Spinal cord (tissue), 10 donors: ENCODE measurements around the gene MAGEB2. TPM values are rescaled to one million over a fixed set of nuclear protein-coding genes. Genes with fewer than 3 reads are reported as not detected.

Experiments used
- DNase-seq, 6 donors: peaks; one replicate each; pipeline versions ENCODE4 v3.0.0 to v3.0.0-alpha.2; 2013 to 2015; ENCODE audit warnings: low spot score in 6 of 6, low read depth in 4 of 6
- H3K27ac ChIP-seq: one replicate; pipeline ENCODE4 v1.5.1; 2013; ENCODE audit warnings: low read depth, low read length, control low read depth
- H3K27me3 ChIP-seq: one replicate; pipeline ENCODE4 v1.6.1; 2013; ENCODE audit warnings: low read length; ENCODE audit not compliant: control insufficient read depth, insufficient read depth
- H3K36me3 ChIP-seq: one replicate; pipeline ENCODE4 v1.6.1; 2013; ENCODE audit warnings: low read length; ENCODE audit not compliant: control insufficient read depth, insufficient read depth
- H3K4me1 ChIP-seq: one replicate; pipeline ENCODE4 v1.6.1; 2013; ENCODE audit warnings: low read length; ENCODE audit not compliant: control insufficient read depth, insufficient read depth
- H3K4me3 ChIP-seq: one replicate; pipeline ENCODE4 v1.5.1; 2013; ENCODE audit warnings: low read depth, low read length, control low read depth
- H3K9me3 ChIP-seq: one replicate; pipeline ENCODE4 v1.6.1; 2013; ENCODE audit warnings: low read length; ENCODE audit not compliant: control insufficient read depth, insufficient read depth
- WGBS: methylation state at CpG from one replicate; pipeline ENCODE4 v1.1.5; 2013; ENCODE audit warnings: missing lambda C conversion rate; ENCODE audit not compliant: insufficient coverage; 5-methylcytosine and 5-hydroxymethylcytosine counted together
- polyA plus RNA-seq, 2 donors: library from polyadenylated mRNA; unstranded; fragments of 120-200 nt; gene quantifications; one replicate each; pipeline ENCODE4 v1.2.1, GENCODE V29; 2013; ENCODE audit not compliant: insufficient read length in 2 of 2
- total RNA-seq, 2 donors: library from RNA; depleted of rRNA in 1 of 2; stranded (reverse); fragments of 120-200 nt in 1 of 2; fragments of >200 nt in 1 of 2; gene quantifications; one replicate each; pipeline versions ENCODE4 v1.2.3 to v1.2.4, GENCODE V29; 2013 to 2014
- donor health status: healthy.

Gene MAGEB2
- total and polyA plus RNA-seq, 4 donors = not detected

DNA sequence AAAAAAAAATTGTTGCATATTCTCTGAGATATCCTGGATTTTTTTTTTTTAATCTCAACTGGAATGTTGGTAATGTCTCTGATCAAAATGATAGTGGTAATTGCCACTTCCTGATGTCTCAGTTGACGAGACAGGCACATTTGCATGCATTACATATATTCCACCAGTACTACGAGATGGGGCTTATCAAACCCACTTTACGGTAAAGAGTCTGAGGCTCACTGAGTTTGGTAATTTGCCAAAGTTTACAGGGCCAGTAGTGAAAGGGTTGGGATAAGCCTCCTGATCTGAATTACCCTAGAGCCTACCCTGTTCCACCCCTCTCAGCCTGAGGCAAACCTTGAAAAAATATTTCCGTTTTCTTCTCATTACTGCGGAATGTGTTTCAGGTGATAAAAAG is 5.3 kb downstream of the MAGEB2 start:
- Histone ChIP-seq H3K9me3 (no peaks in the 10 kb centered on the region), H3K27ac (no peak overlapping the region), H3K4me1 (no peaks in the 10 kb centered on the region), H3K4me3 (no peak overlapping the region), H3K27me3 (no peaks in the 10 kb centered on the region), H3K36me3 (no peaks in the 10 kb centered on the region)
- no peak for DNase-seq
- no CpG with 5 or more reads among the region's 5 CpGs for WGBS

DNA sequence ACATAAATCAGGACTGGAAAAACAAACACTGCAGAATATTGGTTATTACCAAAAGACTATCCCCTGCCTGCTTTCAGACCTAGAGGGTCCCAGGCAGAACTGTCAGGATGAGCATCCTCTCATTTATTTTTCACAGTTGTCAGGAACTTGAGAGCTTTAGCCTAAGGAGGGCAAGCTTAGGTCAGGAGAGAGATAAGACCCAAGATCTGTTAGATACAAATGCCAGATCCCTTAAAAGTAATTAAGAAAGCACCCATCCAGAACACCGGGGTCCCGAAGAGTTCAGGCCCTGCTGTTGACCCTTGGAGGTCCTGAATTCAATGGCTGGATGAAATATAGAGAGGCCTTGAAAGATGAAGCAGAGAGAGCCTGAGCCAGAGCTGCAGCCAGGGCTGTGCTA is 9.2 kb downstream of the MAGEB2 start:
- Histone ChIP-seq H3K36me3 (no peaks in the 10 kb centered on the region), H3K4me3 (no peak overlapping the region), H3K4me1 (no peaks in the 10 kb centered on the region), H3K27me3 (no peaks in the 10 kb centered on the region), H3K27ac (no peak overlapping the region), H3K9me3 (no peaks in the 10 kb centered on the region)
- no CpG with 5 or more reads among the region's 2 CpGs for WGBS
- no peak for DNase-seq

DNA sequence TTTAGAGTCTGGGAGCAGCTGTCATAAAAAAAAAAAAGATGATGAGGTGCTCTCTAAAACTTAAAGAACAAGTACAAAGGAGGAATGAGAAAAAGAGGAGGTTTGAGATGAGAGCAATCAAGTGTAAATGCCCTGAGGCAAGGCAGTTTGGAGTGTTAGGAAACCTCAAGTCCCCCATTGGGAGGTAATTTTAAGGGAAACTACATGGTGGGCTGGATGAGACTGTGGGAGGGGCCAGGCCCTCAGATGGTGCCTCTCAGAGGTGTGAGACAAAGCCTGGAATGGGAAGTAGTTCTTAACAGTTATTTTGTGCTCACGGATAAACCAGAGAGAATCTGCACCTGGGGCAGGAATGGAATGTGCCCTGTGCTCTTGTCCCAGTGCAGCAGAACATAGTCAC is 13.2 kb downstream of the MAGEB2 start:
- no peak overlapping the region for H3K27ac ChIP-seq
- DNase-seq = no peak
- no peaks in the 10 kb centered on the region for H3K36me3 ChIP-seq
- WGBS = no CpG with 5 or more reads among the region's 1 CpG
- no peaks in the 10 kb centered on the region for H3K4me1 ChIP-seq
- no peak overlapping the region for H3K4me3 ChIP-seq
- no peaks in the 10 kb centered on the region for H3K9me3 ChIP-seq
- H3K27me3 ChIP-seq = no peaks in the 10 kb centered on the region

DNA sequence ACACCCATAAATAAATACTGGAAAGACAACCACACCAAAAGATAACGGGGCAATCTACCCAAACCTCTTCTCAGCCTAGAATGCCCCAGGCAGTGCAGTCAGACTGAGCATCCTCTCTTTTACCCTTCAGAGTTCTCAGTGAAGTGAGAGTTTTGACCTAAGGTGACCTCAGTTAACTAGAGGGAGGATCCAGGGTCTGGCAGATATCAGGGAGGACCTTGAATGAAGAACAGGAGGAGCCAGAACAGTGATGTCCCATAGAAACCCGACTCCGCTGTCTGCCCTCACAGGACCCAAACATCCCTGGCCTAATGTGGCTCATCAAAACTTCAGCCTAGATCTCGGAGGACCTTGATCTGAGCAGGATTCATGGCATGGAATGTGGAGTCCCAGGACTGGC is 15.0 kb downstream of the MAGEB2 start, which contains the start of gene MAGEB3:
TSS of gene MAGEB3 (plus strand) at position 263 of the 400 bp plus-strand sequence. CDS start 5,268 bp downstream, outside the sequence.
- no peak for DNase-seq
- H3K4me3 ChIP-seq = no peak within 1 kb of the TSS
- no peaks in the 10 kb centered on the region for H3K9me3 ChIP-seq
- H3K4me1 ChIP-seq = no peaks in the 10 kb centered on the region
- WGBS = 80% methylated on average over 3 of the region's 4 CpGs
- no peaks in the 10 kb centered on the region for H3K36me3 ChIP-seq
- H3K27ac ChIP-seq = no peak within 1 kb of the TSS
- H3K27me3 ChIP-seq = no peaks in the 10 kb centered on the region

DNA sequence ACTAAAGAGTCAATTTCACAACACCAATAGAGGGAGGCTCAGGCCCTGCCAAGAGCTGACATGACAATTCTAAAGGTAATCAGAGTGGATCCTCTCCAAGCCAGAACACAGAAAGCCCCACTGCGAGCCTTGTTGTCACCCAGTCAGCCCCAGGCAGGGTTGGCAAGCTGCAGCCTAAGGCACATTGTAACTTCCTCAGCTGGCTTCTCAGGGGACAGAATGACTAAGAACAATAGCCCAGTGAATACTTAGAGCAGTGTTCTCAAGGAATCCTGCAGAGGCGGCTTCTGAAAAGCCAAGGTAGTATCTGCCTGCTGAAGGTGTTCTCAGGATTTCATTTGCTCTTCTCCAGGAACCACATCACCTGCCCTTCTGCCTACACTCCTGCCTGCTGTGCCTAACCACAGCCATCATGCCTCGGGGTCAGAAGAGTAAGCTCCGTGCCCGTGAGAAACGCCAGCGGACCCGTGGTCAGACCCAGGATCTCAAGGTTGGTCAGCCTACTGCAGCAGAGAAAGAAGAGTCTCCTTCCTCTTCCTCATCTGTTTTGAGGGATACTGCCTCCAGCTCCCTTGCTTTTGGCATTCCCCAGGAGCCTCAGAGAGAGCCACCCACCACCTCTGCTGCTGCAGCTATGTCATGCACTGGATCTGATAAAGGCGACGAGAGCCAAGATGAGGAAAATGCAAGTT is 26.5 kb downstream of the MAGEB2 start, which contains the start of gene MAGEB4:
TSS of gene MAGEB4 (plus strand) at position 277 of the 692 bp plus-strand sequence. CDS start at position 413, 136 bp downstream.
- DNase-seq = no peak
- Histone ChIP-seq H3K36me3 (no peaks in the 10 kb centered on the region), H3K4me1 (no peaks in the 10 kb centered on the region), H3K9me3 (no peaks in the 10 kb centered on the region), H3K27ac (no peak within 1 kb of the TSS), H3K4me3 (no peak within 1 kb of the TSS), H3K27me3 (peaks cover 2% of the 10 kb centered on the region)
- WGBS = 86% methylated on average over 8 of the region's 10 CpGs

DNA sequence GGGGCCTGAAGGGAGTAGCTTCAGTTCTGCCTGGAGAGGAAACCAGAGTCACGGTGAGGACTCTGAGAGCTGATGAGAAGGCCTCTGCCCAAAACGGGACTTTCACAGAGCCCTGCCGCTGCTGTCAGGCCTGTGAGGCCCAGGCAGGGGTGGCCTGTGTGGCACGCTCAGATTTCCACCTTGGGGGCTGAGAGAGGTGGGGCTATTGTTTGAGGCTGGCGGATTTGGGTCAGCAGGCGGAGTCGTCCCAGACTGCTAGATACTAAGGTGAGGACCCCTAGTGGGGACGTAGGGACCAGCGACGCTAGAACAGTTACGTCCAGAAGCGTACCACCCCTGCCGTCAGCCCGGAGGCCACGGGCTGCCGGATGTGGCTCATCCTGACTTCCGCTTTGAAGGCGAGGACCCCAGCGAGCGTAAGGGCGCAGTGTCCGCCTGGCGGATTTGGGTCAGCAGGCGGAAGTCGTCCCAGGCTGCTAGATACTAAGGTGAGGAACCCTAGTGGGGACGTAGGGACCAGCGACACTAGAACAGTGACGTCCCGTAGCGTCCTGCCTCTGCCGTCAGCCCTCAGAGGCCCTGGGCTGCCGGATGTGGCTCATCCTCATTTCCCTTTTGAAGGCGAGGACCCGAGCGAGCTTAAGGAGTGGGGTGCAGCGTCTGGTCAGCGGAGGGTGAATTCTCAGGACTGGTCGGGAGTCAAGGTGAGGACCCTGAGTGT is 31.6 kb downstream of the MAGEB2 start, which contains the start of gene MAGEB1:
TSS of gene MAGEB1 (plus strand) at position 378 of the 721 bp plus-strand sequence. CDS start 3,348 bp downstream, outside the sequence.
- no peaks in the 10 kb centered on the region for H3K36me3 ChIP-seq
- H3K27ac ChIP-seq = no peak within 1 kb of the TSS
- no peaks in the 10 kb centered on the region for H3K4me1 ChIP-seq
- H3K9me3 ChIP-seq = no peaks in the 10 kb centered on the region
- H3K27me3 ChIP-seq = peaks cover 2% of the 10 kb centered on the region
- DNase-seq = no peak
- no peak within 1 kb of the TSS for H3K4me3 ChIP-seq
- WGBS = 79% methylated on average over 34 of the region's 38 CpGs

DNA sequence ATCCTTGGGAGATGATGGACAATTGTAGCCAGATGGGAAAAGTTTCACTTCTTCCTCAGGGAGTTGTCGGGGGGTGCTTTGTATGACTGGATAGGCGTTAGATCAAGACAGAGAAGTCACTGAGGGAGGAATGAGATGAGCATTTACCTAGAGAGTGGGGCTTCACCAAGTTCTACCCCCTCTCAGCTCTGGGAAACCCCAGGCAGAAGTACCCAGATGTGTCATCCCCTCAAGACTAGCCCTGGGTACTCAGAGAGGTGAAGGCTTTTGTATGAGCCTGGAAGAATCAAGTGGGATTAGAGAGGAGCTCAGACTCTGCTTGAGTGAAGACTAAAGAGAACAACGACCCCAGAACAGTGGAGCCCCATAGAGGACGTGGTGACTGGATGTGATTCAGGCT is 33.5 kb downstream of the MAGEB2 start:
- no peak overlapping the region for H3K4me3 ChIP-seq
- WGBS = 61% methylated on average over 2 of the region's 4 CpGs
- H3K9me3 ChIP-seq = no peaks in the 10 kb centered on the region
- no peaks in the 10 kb centered on the region for H3K4me1 ChIP-seq
- H3K27me3 ChIP-seq = peaks cover 2% of the 10 kb centered on the region
- DNase-seq = no peak
- H3K27ac ChIP-seq = no peak overlapping the region
- H3K36me3 ChIP-seq = no peaks in the 10 kb centered on the region

DNA sequence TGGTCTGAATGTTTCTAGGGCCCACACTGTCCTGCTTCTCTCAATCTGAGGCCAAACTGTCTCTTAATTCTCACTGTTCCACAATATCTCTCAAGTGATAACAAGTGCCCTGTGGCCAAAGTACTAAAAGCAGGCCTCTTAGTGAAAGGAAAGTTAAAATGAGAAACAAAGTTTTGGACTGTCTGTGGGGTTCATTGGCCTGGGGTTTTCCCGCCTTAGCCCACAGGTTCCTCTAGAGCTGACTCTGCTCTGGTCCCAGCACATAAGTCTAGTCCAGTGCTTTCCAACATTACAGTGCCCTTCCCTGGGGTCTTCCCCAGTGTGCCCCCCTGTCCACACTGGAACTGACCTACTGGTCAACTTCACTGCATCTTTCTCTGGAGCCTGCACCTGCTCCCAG is 37.9 kb downstream of the MAGEB2 start:
- Histone ChIP-seq H3K4me1 (no peaks in the 10 kb centered on the region), H3K36me3 (no peaks in the 10 kb centered on the region), H3K27me3 (no peaks in the 10 kb centered on the region), H3K27ac (no peak overlapping the region), H3K4me3 (no peak overlapping the region), H3K9me3 (no peaks in the 10 kb centered on the region)
- 100% methylated on average over 1 of the region's 1 CpG for WGBS
- no peak for DNase-seq

DNA sequence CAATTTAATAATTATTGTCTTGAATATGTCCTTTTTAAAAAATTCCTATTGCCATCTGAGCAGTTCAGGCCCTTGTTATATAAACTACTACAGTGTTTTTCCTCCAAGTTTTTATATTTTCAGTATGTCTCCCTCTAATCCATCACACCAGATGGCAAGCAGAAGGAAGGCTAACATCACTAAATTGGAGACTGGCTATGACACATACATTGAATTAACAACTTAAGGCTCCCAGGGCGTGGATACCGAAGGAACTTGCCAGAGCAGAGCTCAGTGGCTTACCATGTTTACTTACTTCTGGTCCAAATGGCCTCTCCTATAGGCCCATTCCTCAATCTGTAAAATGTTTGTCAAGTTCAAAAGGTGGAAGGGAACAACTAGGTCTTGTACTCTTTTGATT is 44.6 kb downstream of the MAGEB2 start:
- DNase-seq = peak in 1 of 6 donors; percentile 29
- WGBS = no CpG with 5 or more reads among the region's 2 CpGs
- Histone ChIP-seq H3K9me3 (no peaks in the 10 kb centered on the region), H3K27me3 (no peaks in the 10 kb centered on the region), H3K36me3 (no peaks in the 10 kb centered on the region), H3K4me3 (no peak overlapping the region), H3K27ac (no peak overlapping the region), H3K4me1 (no peaks in the 10 kb centered on the region)

DNA sequence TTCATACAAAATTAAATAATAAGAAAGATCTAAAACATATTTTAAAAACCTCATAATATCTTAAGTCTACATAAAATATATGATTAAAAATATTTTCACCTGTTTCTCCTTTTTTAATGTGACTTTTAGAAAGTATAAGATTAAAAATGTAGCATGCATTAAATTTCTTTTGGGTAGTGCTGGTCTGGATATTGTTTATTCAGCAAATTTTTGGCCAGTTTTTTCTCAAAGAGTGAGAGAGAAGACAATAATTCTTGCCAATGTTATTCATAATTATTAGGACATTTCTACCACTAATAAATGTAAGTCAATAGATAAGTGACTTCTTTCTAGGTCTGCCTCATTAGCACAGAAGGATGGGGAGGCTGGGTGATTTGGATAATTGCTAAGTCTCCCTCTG is 45.6 kb downstream of the MAGEB2 start:
- H3K9me3 ChIP-seq = no peaks in the 10 kb centered on the region
- H3K4me3 ChIP-seq = no peak overlapping the region
- H3K36me3 ChIP-seq = no peaks in the 10 kb centered on the region
- H3K4me1 ChIP-seq = no peaks in the 10 kb centered on the region
- no peak for DNase-seq
- H3K27me3 ChIP-seq = no peaks in the 10 kb centered on the region
- H3K27ac ChIP-seq = no peak overlapping the region
